Upper lobe of right lung (tissue), 1 donor: ENCODE results near the gene NDUFB4. TPM values are rescaled to one million over a fixed set of nuclear protein-coding genes. Genes with fewer than 3 reads are reported as not detected.

Source experiments
- ATAC-seq: fragments of 200-7000 bp; cut with Tn5 transposase; one replicate; pipeline ENCODE4 v1.9.1; 2020; ENCODE audit warnings: mild to moderate bottlenecking, moderate library complexity
- DNase-seq: peaks from one replicate; pipeline ENCODE4 v3.0.0-alpha.2; 2020
- H3K27ac ChIP-seq: fragments of 200-600 bp; one replicate; pipeline ENCODE4 v1.8.0; 2022
- H3K27me3 ChIP-seq: fragments of 200-600 bp; one replicate; pipeline ENCODE4 v1.8.0; 2022; ENCODE audit warnings: mild to moderate bottlenecking
- H3K36me3 ChIP-seq: fragments of 200-600 bp; one replicate; pipeline ENCODE4 v1.8.0; 2022
- H3K4me1 ChIP-seq: fragments of 200-600 bp; one replicate; pipeline ENCODE4 v1.8.0; 2022
- H3K4me3 ChIP-seq: fragments of 200-600 bp; one replicate; pipeline ENCODE4 v1.8.0; 2022; ENCODE audit warnings: mild to moderate bottlenecking
- H3K9me3 ChIP-seq: fragments of 200-600 bp; one replicate; pipeline ENCODE4 v1.8.0; 2022
- CTCF ChIP-seq: fragments of 200-600 bp; IDR thresholded peaks from one replicate; pipeline ENCODE4 v1.8.0; 2022; ENCODE audit warnings: antibody characterized with exemption
- intact Hi-C: fragments of 100-400 bp; cut with DNase I; formaldehyde crosslinking; loops from one replicate; pipeline ENCODE4 v1.11.0; 2022
- total RNA-seq: library from RNA; stranded (reverse); fragmentation: NEBNext Ultra II Directional; extraction: Animal tissue kit (Norgen Biotek cat#: 25700); gene quantifications from one replicate; pipeline ENCODE4 v1.2.1, GENCODE V29; 2021
- donor health status: DM: no; HTN: yes; CAD: no; lungs with severe emphysema.

NDUFB4 gene
- total RNA-seq, 1 donor from 2014 or later: 90.8 TPM

- no peak for ATAC-seq
- H3K27ac ChIP-seq: no peak overlapping the region
- no peaks in the 10 kb centered on the region for H3K36me3 ChIP-seq
- no peaks in the 10 kb centered on the region for H3K27me3 ChIP-seq
- no peak for TF ChIP-seq CTCF
- no peaks in the 10 kb centered on the region for H3K9me3 ChIP-seq
- no peak for DNase-seq
- no peak overlapping the region for H3K4me3 ChIP-seq
- no peaks in the 10 kb centered on the region for H3K4me1 ChIP-seq
- intact Hi-C loops: no loop called here
Observed at GRCh38 chr3:120587332-120587975, 8.7 kb upstream of the NDUFB4 start.

- Histone ChIP-seq H3K9me3 (no peaks in the 10 kb centered on the region), H3K27ac (peak overlapping the region; percentile 93), H3K27me3 (no peaks in the 10 kb centered on the region), H3K36me3 (peaks cover 29% of the 10 kb centered on the region), H3K4me1 (peaks cover 26% of the 10 kb centered on the region), H3K4me3 (peak overlapping the region; percentile 89)
- intact Hi-C loops: no loop called here
- TF ChIP-seq CTCF: no peak
- ATAC-seq (no peak), DNase-seq (no peak)
Observed at GRCh38 chr3:120595788-120596115, 384 bp upstream of the NDUFB4 start.

- peaks cover 26% of the 10 kb centered on the region for H3K4me1 ChIP-seq
- H3K9me3 ChIP-seq: no peaks in the 10 kb centered on the region
- DNase-seq (no peak), ATAC-seq (no peak)
- H3K27ac ChIP-seq: peak overlapping the region; percentile 93
- intact Hi-C loops: no loop called here
- no peak for TF ChIP-seq CTCF
- H3K36me3 ChIP-seq: peaks cover 40% of the 10 kb centered on the region
- no peaks in the 10 kb centered on the region for H3K27me3 ChIP-seq
- H3K4me3 ChIP-seq: peak overlapping the region; percentile 89
Observed at GRCh38 chr3:120596853-120597223, 702 bp downstream of the NDUFB4 start.

- H3K4me3 ChIP-seq: peak overlapping the region; percentile 89
- no peaks in the 10 kb centered on the region for H3K27me3 ChIP-seq
- H3K36me3 ChIP-seq: peaks cover 47% of the 10 kb centered on the region
- H3K27ac ChIP-seq: no peak overlapping the region
- ATAC-seq (no peak), DNase-seq (no peak)
- intact Hi-C loops: no loop called here
- H3K9me3 ChIP-seq: no peaks in the 10 kb centered on the region
- peaks cover 26% of the 10 kb centered on the region for H3K4me1 ChIP-seq
- TF ChIP-seq CTCF: no peak
Observed at GRCh38 chr3:120597445-120598049, 1.4 kb downstream of the NDUFB4 start.

- Histone ChIP-seq H3K9me3 (no peaks in the 10 kb centered on the region), H3K27me3 (no peaks in the 10 kb centered on the region), H3K4me3 (no peak overlapping the region), H3K4me1 (peaks cover 26% of the 10 kb centered on the region), H3K27ac (no peak overlapping the region), H3K36me3 (peaks cover 53% of the 10 kb centered on the region)
- ATAC-seq (no peak), DNase-seq (no peak)
- intact Hi-C loops: no loop called here
- no peak for TF ChIP-seq CTCF
Observed at GRCh38 chr3:120599211-120599610, 3.1 kb downstream of the NDUFB4 start.

GRCh38 chr3:120601554-120601953 lies 5.4 kb downstream of the NDUFB4 start:
- peaks cover 53% of the 10 kb centered on the region for H3K36me3 ChIP-seq
- ATAC-seq (no peak), DNase-seq (no peak)
- intact Hi-C loops: no loop called here
- no peak overlapping the region for H3K27ac ChIP-seq
- no peak for TF ChIP-seq CTCF
- H3K4me3 ChIP-seq: no peak overlapping the region
- H3K4me1 ChIP-seq: peaks cover 26% of the 10 kb centered on the region
- no peaks in the 10 kb centered on the region for H3K9me3 ChIP-seq
- H3K27me3 ChIP-seq: no peaks in the 10 kb centered on the region
